ENCODE data around the gene SP6. TPM values are rescaled to one million over a fixed set of nuclear protein-coding genes. Genes with fewer than 3 reads are reported as not detected.

SP6 gene
- total and polyA plus RNA-seq, 2 of the 8 experiments (the other 6 are each of a cell fraction or from before 2014, with no cell fraction given): 1.2 to 1.5 TPM

DNA sequence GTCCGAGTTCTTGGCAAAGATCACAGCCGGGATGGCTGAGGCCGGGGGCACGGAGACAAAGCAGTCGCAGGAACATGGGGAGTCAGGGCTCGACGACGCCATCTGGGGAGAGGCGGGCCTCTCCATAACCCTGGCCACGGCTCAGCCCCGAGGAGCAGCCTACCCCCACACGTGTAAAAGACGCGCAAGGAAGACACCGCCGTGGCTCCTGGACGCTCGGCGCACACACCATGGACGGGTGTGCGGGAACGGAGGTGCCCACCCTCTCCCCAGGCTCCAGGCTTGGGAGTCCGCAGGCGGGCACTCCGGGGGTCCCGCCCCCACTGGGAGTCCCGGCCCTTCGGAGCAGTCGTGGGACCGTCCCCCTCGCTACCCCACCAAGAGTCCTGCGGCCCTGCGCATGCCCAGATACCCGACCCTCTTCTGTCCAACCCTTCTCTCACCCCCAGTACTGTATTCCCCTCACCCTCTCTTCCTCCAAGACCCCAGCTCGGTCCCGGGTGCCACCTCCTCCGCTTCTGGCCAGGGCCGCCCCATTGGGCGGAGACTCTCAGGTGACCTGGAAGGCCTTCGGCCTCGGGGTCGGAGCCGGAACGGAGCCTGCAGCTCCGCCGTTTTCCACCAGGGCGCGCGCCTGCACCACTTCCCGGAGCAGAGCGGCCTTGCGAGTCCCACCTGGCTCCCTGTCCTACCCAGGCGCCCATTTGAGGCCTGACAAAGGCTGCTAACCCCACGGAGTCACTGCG is 10.0 kb downstream of the SP6 start, which contains the start of gene SCRN2 (continued):
- TF ChIP-seq RBBP5 (IDR thresholded peaks at IDR 0.05; ENCODE audit: borderline replicate concordance, low read depth, low read length): peak; percentile 61; the same call in 1 of the 2 replicates
- peak; percentile 16; the same call in 1 of the 2 replicates for TF ChIP-seq NRF1 (IDR thresholded peaks at IDR 0.05; ENCODE audit: low read depth, low read length)
- TF ChIP-seq, protein P1, sequence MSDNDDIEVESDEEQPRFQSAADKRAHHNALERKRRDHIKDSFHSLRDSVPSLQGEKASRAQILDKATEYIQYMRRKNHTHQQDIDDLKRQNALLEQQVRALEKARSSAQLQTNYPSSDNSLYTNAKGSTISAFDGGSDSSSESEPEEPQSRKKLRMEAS (IDR thresholded peaks at IDR 0.05): peak; percentile 72
- TF ChIP-seq RNF2 (IDR thresholded peaks at IDR 0.05; ENCODE audit: borderline replicate concordance, low read depth, low read length, missing control alignments, poor library complexity, severe bottlenecking): no peak
- no peak for TF ChIP-seq SIX5 (IDR thresholded peaks at IDR 0.05; ENCODE audit: low read depth, low read length)
- TF ChIP-seq, protein P2, sequence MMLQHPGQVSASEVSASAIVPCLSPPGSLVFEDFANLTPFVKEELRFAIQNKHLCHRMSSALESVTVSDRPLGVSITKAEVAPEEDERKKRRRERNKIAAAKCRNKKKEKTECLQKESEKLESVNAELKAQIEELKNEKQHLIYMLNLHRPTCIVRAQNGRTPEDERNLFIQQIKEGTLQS (IDR thresholded peaks at IDR 0.05; ENCODE audit: insufficient read depth, low read depth, low read length): 0 out of 2 replicates have a peak, but pooled peaks have one; percentile 29
- no peak for TF ChIP-seq NANOG (IDR thresholded peaks at IDR 0.05; ENCODE audit: insufficient read depth, low read depth, low read length, poor library complexity, severe bottlenecking)
- TF ChIP-seq CREB1 (IDR thresholded peaks at IDR 0.05): no peak
- TF ChIP-seq HDAC2 (IDR thresholded peaks at IDR 0.05; ENCODE audit: borderline replicate concordance in 1 of 2, low read depth in 2 of 2, low read length in 2 of 2): 0 out of 4 replicates have a peak, but pooled peaks of 1 of the 2 experiments have one; percentile 36

Measured in H1 (cell line).